ENCODE results near the gene H2BK1.

- TF ChIP-seq HDGF (IDR thresholded peaks at IDR 0.05; ENCODE audit: borderline replicate concordance) (no peak), FOXK2 (IDR thresholded peaks at IDR 0.05) (no peak), ELF4 (IDR thresholded peaks at IDR 0.05) (no peak), SP1 (IDR thresholded peaks at IDR 0.05) (no peak), FOXM1 (IDR thresholded peaks at IDR 0.05; ENCODE audit: borderline replicate concordance) (no peak), ARNT (IDR thresholded peaks at IDR 0.05) (no peak), FOXA1 (IDR thresholded peaks at IDR 0.05) (no peak), ZNF384 (IDR thresholded peaks at IDR 0.05) (no peak), TARDBP (IDR thresholded peaks at IDR 0.05) (no peak), SUZ12 (IDR thresholded peaks at IDR 0.05) (no peak)
Observed at GRCh38 chr7:151239837-151240459, 29.7 kb upstream of the H2BK1 start.

Data from HEK293T (cell line).